ENCODE data around the gene RESP18.

Gene RESP18

GRCh38 chr2:219277703-219278654 is 54.6 kb downstream of the RESP18 start:
- DNase-seq (ENCODE audit: low spot score): peak; percentile 84

Data from pons (tissue), 1 donor.